Transverse colon (tissue), 4 donors: ENCODE results near the gene SSBP4. TPM values are rescaled to one million over a fixed set of nuclear protein-coding genes. Genes with fewer than 3 reads are reported as not detected.

Experiments
- DNase-seq: peaks from one replicate; pipeline ENCODE4 v3.0.0-alpha.2; 2019
- H3K27ac ChIP-seq, 4 donors: fragments of 200-600 bp; sonication (generic); 2 replicates each; pipeline ENCODE4 v1.5.1; 2016 to 2018; ENCODE audit warnings: inconsistent platforms in 4 of 4
- H3K27me3 ChIP-seq: fragments of 200-600 bp; sonication (generic); 2 replicates; pipeline ENCODE4 v1.5.1; 2017; ENCODE audit warnings: inconsistent platforms
- H3K36me3 ChIP-seq, 4 donors: fragments of 200-600 bp; sonication (generic); 2 replicates each; pipeline ENCODE4 v1.5.1; 2017 to 2019; ENCODE audit warnings: inconsistent platforms in 4 of 4
- H3K4me1 ChIP-seq, 4 donors: fragments of 200-600 bp; sonication (generic); 2 replicates each; pipeline ENCODE4 v1.5.1; 2017 to 2020; ENCODE audit warnings: inconsistent platforms in 4 of 4
- H3K4me3 ChIP-seq, 4 donors: fragments of 200-600 bp; sonication (generic); 1 replicate in 1 of 4; 2 replicates in 3 of 4; pipeline versions ENCODE4 v1.5.1 to v1.6.1; 2017 to 2019; ENCODE audit warnings: inconsistent platforms in 4 of 4
- H3K9me3 ChIP-seq, 2 donors: fragments of 200-600 bp; sonication (generic); 2 replicates each; pipeline ENCODE4 v1.5.1; 2017 to 2019; ENCODE audit warnings: inconsistent platforms in 2 of 2
- CTCF ChIP-seq, 5 experiments: fragments of 200-600 bp in 3 of 5; fragments of 450-650 bp in 2 of 5; sonication (generic) in 3 of 5; IDR thresholded peaks; 1 replicate in 2 of 5; 2 replicates in 3 of 5; pipeline ENCODE4 v1.5.1; 2016 to 2017; ENCODE audit warnings: antibody characterized with exemption in 5 of 5, inconsistent platforms in 3 of 5, mild to moderate bottlenecking in 2 of 5, moderate library complexity in 1 of 5
- EP300 ChIP-seq: sonication (generic); formaldehyde crosslinking; IDR thresholded peaks from one replicate; pipeline ENCODE4 v1.6.1; 2017; ENCODE audit warnings: antibody characterized with exemption, low read depth
- POLR2A ChIP-seq: fragments of 450-650 bp; IDR thresholded peaks from one replicate; pipeline ENCODE4 v1.6.1; 2016; ENCODE audit warnings: antibody characterized with exemption, mild to moderate bottlenecking, moderate library complexity
- POLR2AphosphoS5 ChIP-seq, 3 donors: sonication (generic); formaldehyde crosslinking; IDR thresholded peaks; one replicate each; pipeline ENCODE4 v1.6.1; 2016; ENCODE audit warnings: antibody characterized with exemption in 3 of 3
- WGBS, 2 donors: methylation state at CpG; one replicate each; pipeline ENCODE4 v1.1.5; 2018; ENCODE audit warnings: low coverage in 1 of 2; 5-methylcytosine and 5-hydroxymethylcytosine counted together
- in situ Hi-C, 4 donors: fragments of 200-750 bp; cut with MboI; loops; one replicate each; pipeline versions ENCODE4 v1.15.0 to v1.15.1; 2017; ENCODE audit warnings: low sequenced_read_pairs in 3 of 4, low pct_ligation_motif_present in 1 of 4, low pct_unique_long_range_greater_than_20kb in 1 of 4
- intact Hi-C: fragments of 100-400 bp; cut with DNase I; formaldehyde crosslinking; loops from one replicate; pipeline ENCODE4 v1.15.1; 2023; ENCODE audit warnings: low total_unique reads
- total RNA-seq, 4 donors: library from RNA; depleted of rRNA; stranded (reverse); fragments of >200 nt; gene quantifications; one replicate each; pipeline ENCODE4 v1.1.0, GENCODE V29; 2016

SSBP4 gene
- total RNA-seq, 4 donors from 2014 or later: 9.4 to 40.4 (median 32.2) TPM

GRCh38 chr19:18445262-18445948 is 26.2 kb downstream of the SSBP4 start:
- H3K27ac ChIP-seq: peak overlapping the region in 1 of 4 donors; percentile 17
- 67% methylated on average over 15 of the region's 15 CpGs; no CpG with 5 or more reads in 1 of the 2 donors for WGBS, 2 donors
- TF ChIP-seq CTCF (IDR thresholded peaks at IDR 0.05) (no peak), POLR2AphosphoS5 (IDR thresholded peaks at IDR 0.05) (no peak), POLR2A (no peak), EP300 (no peak)
- no peak overlapping the region for H3K4me3 ChIP-seq
- peaks cover 0 to 50% (median 17%) of the 10 kb centered on the region in 4 donors for H3K36me3 ChIP-seq
- H3K27me3 ChIP-seq: no peaks in the 10 kb centered on the region
- in situ Hi-C loops: loop anchor here in 1 of 4 donors (10.0 kb wide), 1 partner anchor 409 kb away; no protein-coding TSS in a partner anchor
- intact Hi-C loops: loop anchor here (5.0 to 10.0 kb wide), 3 partner anchors 122 to 877 kb away; partner anchors contain the start of genes MAU2 and SUGP1
- H3K9me3 ChIP-seq: no peaks in the 10 kb centered on the region
- peaks cover 0 to 8% (median 7%) of the 10 kb centered on the region in 4 donors for H3K4me1 ChIP-seq
- DNase-seq: peak; percentile 49

GRCh38 chr19:18446145-18446810 is 27.1 kb downstream of the SSBP4 start:
- Histone ChIP-seq H3K27me3 (no peaks in the 10 kb centered on the region), H3K4me1 (peaks cover 3 to 13% (median 8%) of the 10 kb centered on the region in 4 donors), H3K36me3 (peaks cover 0 to 52% (median 18%) of the 10 kb centered on the region in 4 donors), H3K4me3 (no peak overlapping the region), H3K27ac (peak overlapping the region in 1 of 4 donors; percentile 17), H3K9me3 (no peaks in the 10 kb centered on the region)
- intact Hi-C loops: loop anchor here (5.0 to 10.0 kb wide), 3 partner anchors 121 to 876 kb away; partner anchors contain the start of genes MAU2 and SUGP1
- TF ChIP-seq EP300: no peak
- no peak for TF ChIP-seq CTCF (IDR thresholded peaks at IDR 0.05)
- TF ChIP-seq POLR2AphosphoS5 (IDR thresholded peaks at IDR 0.05): no peak
- TF ChIP-seq POLR2A: no peak
- WGBS, 2 donors: 96% methylated on average over 28 of the region's 34 CpGs; no CpG with 5 or more reads in 1 of the 2 donors
- DNase-seq: no peak
- in situ Hi-C loops: loop anchor here in 1 of 4 donors (10.0 kb wide), 1 partner anchor 409 kb away; no protein-coding TSS in a partner anchor

DNA sequence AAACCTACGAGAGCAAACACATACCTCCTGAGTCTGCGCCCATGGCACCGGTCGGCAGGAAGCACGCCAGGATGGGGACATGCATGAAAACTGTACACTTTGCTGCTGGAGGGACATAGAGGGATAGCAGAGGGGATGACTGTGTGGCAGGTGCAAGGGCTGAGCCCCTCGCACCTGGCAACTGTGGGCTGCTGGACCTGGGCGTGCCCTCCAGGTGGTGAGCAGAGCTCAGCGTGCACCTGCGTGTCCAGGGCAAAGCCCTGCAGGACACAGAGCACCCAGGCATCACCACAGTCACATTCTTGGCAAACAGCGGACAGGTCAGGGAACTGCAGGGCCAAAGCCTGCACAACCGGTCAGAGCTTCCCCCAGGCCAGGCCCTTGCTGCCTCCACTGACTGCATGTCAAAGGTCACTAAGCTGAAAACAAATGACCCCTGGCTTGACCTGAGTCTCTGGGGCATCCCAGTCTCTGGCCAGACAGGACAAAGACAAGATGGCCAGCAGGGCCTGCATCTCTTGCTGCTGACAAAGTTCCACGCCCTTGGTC is 27.7 kb downstream of the SSBP4 start:
- Histone ChIP-seq H3K9me3 (no peaks in the 10 kb centered on the region), H3K27ac (no peak overlapping the region), H3K4me1 (peaks cover 5 to 14% (median 10%) of the 10 kb centered on the region in 4 donors), H3K4me3 (no peak overlapping the region), H3K36me3 (peaks cover 0 to 52% (median 18%) of the 10 kb centered on the region in 4 donors), H3K27me3 (no peaks in the 10 kb centered on the region)
- TF ChIP-seq POLR2AphosphoS5 (IDR thresholded peaks at IDR 0.05) (no peak), CTCF (IDR thresholded peaks at IDR 0.05) (no peak), POLR2A (no peak), EP300 (no peak)
- in situ Hi-C loops: loop anchor here in 1 of 4 donors (10.0 kb wide), 1 partner anchor 408 kb away; no protein-coding TSS in a partner anchor
- intact Hi-C loops: loop anchor here (5.0 to 10.0 kb wide), 3 partner anchors 120 to 875 kb away; partner anchors contain the start of genes MAU2 and SUGP1
- DNase-seq: no peak
- 81% methylated on average over 12 of the region's 12 CpGs; no CpG with 5 or more reads in 1 of the 2 donors for WGBS, 2 donors
